Measurements from ENCODE around the gene SNX20.

The SNX20 gene

GRCh38 chr16:50679266-50679665, 1.8 kb downstream of the SNX20 start:
- no peak for FAIRE-seq

GRCh38 chr16:50678531-50678930, 2.6 kb downstream of the SNX20 start:
- no peak for TF ChIP-seq CTCF (IDR thresholded peaks at IDR 0.05; ENCODE audit: insufficient read depth, missing control alignments)
- DNase-seq (ENCODE audit: insufficient read length, low spot score), result no peak
- no peak for FAIRE-seq

More at GRCh38 chr16:50679266-50679665, 1.8 kb downstream of the SNX20 start:
- no peak for TF ChIP-seq CTCF (IDR thresholded peaks at IDR 0.05; ENCODE audit: insufficient read depth, missing control alignments)
- no peak for DNase-seq (ENCODE audit: insufficient read length, low spot score)

GRCh38 chr16:50677351-50677750, 3.8 kb downstream of the SNX20 start:
- FAIRE-seq, result no peak
- TF ChIP-seq CTCF (IDR thresholded peaks at IDR 0.05; ENCODE audit: insufficient read depth, missing control alignments), result peak; percentile 9
- DNase-seq (ENCODE audit: insufficient read length, low spot score), result no peak

- DNase-seq (ENCODE audit: insufficient read length, low spot score) (no peak), FAIRE-seq (no peak)
- TF ChIP-seq CTCF (IDR thresholded peaks at IDR 0.05; ENCODE audit: insufficient read depth, missing control alignments), result no peak
Observed at GRCh38 chr16:50676684-50677225, 4.4 kb downstream of the SNX20 start.

GRCh38 chr16:50675686-50676610, 5.2 kb downstream of the SNX20 start:
- FAIRE-seq (no peak), DNase-seq (ENCODE audit: insufficient read length, low spot score) (no peak)
- no peak for TF ChIP-seq CTCF (IDR thresholded peaks at IDR 0.05; ENCODE audit: insufficient read depth, missing control alignments)

GRCh38 chr16:50674831-50675230, 6.3 kb downstream of the SNX20 start:
- no peak for DNase-seq (ENCODE audit: insufficient read length, low spot score)
- no peak for TF ChIP-seq CTCF (IDR thresholded peaks at IDR 0.05; ENCODE audit: insufficient read depth, missing control alignments)
- no peak for FAIRE-seq
